Ishikawa (cell line): ENCODE results near the gene TSPAN9.
A peak's percentile ranks its signal among the peaks of the same experiment; 100 is the strongest.

Experiments used
- CEBPB ChIP-seq: IDR thresholded peaks from 2 replicates; pipeline ENCODE4 v1.6.1; 2012
- CREB1 ChIP-seq: IDR thresholded peaks from 2 replicates; pipeline ENCODE4 v1.6.1; 2012; ENCODE audit warnings: low read depth
- EGR1 ChIP-seq: IDR thresholded peaks from 2 replicates; pipeline ENCODE4 v1.6.1; 2012
- EP300 ChIP-seq: IDR thresholded peaks from 2 replicates; pipeline ENCODE4 v1.6.1; 2012; ENCODE audit warnings: borderline replicate concordance
- FOXM1 ChIP-seq: IDR thresholded peaks from 2 replicates; pipeline ENCODE4 v1.6.1; 2012; ENCODE audit warnings: low read depth, borderline replicate concordance
- MAX ChIP-seq: IDR thresholded peaks from 2 replicates; pipeline ENCODE4 v1.6.1; 2012
- NFIC ChIP-seq: IDR thresholded peaks from 2 replicates; pipeline ENCODE4 v1.6.1; 2012
- RAD21 ChIP-seq: IDR thresholded peaks from 2 replicates; pipeline ENCODE4 v1.6.1; 2012; ENCODE audit warnings: low read depth
- TAF1 ChIP-seq: IDR thresholded peaks from 2 replicates; pipeline ENCODE4 v1.6.1; 2012; ENCODE audit warnings: low read depth, mild to moderate bottlenecking
- TCF12 ChIP-seq: IDR thresholded peaks from 2 replicates; pipeline ENCODE4 v1.6.1; 2012; ENCODE audit warnings: low read depth
- TEAD4 ChIP-seq: IDR thresholded peaks from 2 replicates; pipeline ENCODE4 v1.6.1; 2012
- USF1 ChIP-seq: IDR thresholded peaks from 2 replicates; pipeline ENCODE4 v1.6.1; 2012
- YY1 ChIP-seq: IDR thresholded peaks from 2 replicates; pipeline ENCODE4 v1.6.1; 2012; ENCODE audit warnings: low read depth
- ZBTB7A ChIP-seq: IDR thresholded peaks from 2 replicates; pipeline ENCODE4 v1.6.1; 2012; ENCODE audit warnings: low read depth
- TF ChIP-seq, protein P1 (sequence below): IDR thresholded peaks from 2 replicates; pipeline ENCODE4 v1.6.1; 2012; ENCODE audit warnings: low read depth, mild to moderate bottlenecking

Gene TSPAN9

DNA sequence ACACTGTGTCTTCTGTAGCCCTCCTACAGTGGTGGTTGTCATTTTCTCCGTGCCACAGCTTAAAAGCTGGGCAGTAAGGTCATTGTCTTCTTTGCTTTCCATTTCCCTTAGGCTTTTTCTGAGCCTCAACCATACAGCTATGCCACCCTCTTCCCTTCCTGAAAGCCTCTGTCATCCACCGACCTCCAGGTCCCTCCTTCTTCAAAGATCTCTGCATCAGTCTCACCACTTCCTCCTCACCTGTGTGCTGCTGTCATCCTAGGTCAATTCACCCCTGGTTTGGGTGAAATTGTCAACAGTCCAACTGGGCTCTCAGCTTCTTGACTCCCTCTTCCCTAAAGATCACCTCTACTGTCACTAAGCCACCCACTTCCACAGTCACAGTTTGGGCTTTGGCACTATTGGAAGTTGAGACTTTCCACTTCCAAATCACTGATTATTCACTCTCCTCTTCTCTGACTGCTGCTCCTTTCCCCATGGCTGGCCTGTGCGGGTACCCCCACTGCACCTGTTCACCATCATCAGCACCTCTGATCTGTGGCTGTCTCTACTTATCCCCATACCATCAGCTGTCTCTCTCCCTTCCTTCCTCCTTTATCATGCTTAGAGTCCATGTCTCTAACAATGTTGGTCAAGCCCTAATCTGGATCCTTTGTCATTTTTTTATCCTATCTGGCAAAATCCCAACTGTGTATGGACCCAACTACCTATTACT, 15.5 kb upstream of the TSPAN9 start:
- TF ChIP-seq EGR1 (no peak), TCF12 (no peak), RAD21 (no peak), EP300 (no peak), ZBTB7A (no peak), TAF1 (no peak), YY1 (no peak), NFIC (no peak), CREB1 (no peak), MAX (no peak), TEAD4 (no peak), USF1 (no peak), CEBPB (no peak), FOXM1 (no peak)
- TF ChIP-seq, protein P1, sequence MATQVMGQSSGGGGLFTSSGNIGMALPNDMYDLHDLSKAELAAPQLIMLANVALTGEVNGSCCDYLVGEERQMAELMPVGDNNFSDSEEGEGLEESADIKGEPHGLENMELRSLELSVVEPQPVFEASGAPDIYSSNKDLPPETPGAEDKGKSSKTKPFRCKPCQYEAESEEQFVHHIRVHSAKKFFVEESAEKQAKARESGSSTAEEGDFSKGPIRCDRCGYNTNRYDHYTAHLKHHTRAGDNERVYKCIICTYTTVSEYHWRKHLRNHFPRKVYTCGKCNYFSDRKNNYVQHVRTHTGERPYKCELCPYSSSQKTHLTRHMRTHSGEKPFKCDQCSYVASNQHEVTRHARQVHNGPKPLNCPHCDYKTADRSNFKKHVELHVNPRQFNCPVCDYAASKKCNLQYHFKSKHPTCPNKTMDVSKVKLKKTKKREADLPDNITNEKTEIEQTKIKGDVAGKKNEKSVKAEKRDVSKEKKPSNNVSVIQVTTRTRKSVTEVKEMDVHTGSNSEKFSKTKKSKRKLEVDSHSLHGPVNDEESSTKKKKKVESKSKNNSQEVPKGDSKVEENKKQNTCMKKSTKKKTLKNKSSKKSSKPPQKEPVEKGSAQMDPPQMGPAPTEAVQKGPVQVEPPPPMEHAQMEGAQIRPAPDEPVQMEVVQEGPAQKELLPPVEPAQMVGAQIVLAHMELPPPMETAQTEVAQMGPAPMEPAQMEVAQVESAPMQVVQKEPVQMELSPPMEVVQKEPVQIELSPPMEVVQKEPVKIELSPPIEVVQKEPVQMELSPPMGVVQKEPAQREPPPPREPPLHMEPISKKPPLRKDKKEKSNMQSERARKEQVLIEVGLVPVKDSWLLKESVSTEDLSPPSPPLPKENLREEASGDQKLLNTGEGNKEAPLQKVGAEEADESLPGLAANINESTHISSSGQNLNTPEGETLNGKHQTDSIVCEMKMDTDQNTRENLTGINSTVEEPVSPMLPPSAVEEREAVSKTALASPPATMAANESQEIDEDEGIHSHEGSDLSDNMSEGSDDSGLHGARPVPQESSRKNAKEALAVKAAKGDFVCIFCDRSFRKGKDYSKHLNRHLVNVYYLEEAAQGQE, result no peak

- no peak for TF ChIP-seq CREB1
Observed at GRCh38 chr12:3065300-3065699, 11.9 kb upstream of the TSPAN9 start.

DNA sequence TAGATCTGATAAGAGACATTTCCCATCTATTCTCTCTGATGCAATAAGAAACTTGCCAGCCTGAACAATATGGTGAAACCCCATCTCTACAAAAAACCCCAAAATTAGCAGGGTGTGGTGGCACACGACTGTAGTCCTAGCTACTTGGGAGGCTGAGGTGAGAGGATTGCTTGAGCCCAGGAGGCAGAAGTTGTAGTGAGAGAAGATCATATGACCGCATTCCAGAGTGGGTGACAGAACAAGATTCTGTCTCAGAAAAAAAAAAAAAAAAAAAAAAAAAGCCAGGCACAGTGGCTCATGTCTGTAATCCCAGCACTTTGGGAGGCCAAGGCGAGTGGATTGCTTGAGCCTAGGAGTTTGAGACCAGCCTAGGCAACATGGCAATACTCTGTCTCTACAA, 11.3 kb upstream of the TSPAN9 start:
- TF ChIP-seq USF1 (peak; percentile 76), TEAD4 (peak; percentile 62)

DNA sequence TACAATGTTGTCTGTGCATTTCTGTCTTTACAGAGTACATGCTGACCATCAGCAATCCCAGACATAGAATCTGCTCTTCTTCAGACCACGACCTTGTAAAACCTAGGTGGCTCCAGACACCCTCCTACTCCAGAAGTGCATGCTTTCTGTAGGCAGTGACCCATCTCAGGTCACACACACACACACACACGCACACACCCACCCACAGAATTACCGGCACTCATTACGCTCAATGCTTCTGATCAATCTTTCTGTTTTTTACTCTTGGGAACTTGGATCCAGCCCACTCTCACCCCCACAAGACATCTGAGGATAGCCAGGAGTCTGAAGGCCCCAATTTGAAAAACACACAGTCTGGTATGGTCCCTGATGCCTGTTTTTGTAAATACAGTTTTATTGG, 7.5 kb upstream of the TSPAN9 start:
- TF ChIP-seq, protein P1, result no peak
- TF ChIP-seq YY1, result no peak
- no peak for TF ChIP-seq NFIC
- no peak for TF ChIP-seq MAX
- no peak for TF ChIP-seq EP300
- TF ChIP-seq TCF12, result no peak
- no peak for TF ChIP-seq EGR1
- no peak for TF ChIP-seq CREB1
- TF ChIP-seq CEBPB, result no peak
- TF ChIP-seq USF1, result no peak
- no peak for TF ChIP-seq ZBTB7A
- TF ChIP-seq RAD21, result no peak

DNA sequence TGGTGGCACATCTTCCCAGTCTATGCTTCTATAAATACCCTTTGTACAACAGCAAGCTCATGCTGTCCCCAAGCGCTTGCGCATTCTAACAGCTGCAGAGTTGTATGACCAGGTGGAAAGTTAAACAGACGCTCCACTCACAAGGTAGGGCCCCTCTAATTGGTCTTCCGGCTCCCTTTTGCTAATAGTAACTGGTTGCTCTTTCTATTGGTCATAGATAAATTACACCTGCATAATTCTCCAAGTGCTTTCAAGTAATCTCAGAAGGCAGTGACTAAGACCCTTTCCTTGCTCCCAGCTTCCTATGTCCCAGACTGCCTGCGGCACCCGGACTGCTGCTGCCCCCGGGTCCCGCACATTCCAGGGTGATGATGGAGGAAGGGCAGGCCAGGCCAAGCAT, 6.1 kb upstream of the TSPAN9 start:
- TF ChIP-seq RAD21 (no peak), TEAD4 (no peak), CREB1 (no peak), NFIC (no peak), YY1 (no peak), ZBTB7A (no peak), TCF12 (no peak), MAX (no peak), EP300 (no peak)
- TF ChIP-seq, protein P1, result no peak
